Measurements from ENCODE around the gene FALEC.

The FALEC gene

GRCh38 chr1:150582371-150582770, 66.8 kb downstream of the FALEC start:
- peak; percentile 11 to 37 for DNase-seq (ENCODE audit: low read depth in 2 of 2)
- no peak for TF ChIP-seq CTCF (IDR thresholded peaks at IDR 0.05; ENCODE audit: low read depth, low read length)
- H3K4me3 ChIP-seq (replicated peaks in 1 of 2; ENCODE audit: low read depth in 2 of 2, low read length in 2 of 2), result no peak overlapping the region

All from cardiac fibroblast (primary cell).